ENCODE results near the gene MMP27.
"Not testable (repeated sequence)": the region's sequence is repeated elsewhere in the genome, so short reads cannot be mapped to it uniquely, and the experiment has no call there.

- TF ChIP-seq EP300 (IDR thresholded peaks at IDR 0.05; ENCODE audit: borderline replicate concordance); TAF1 (IDR thresholded peaks at IDR 0.05; ENCODE audit: low read depth); NFIC (IDR thresholded peaks at IDR 0.05): not testable (repeated sequence)
These were observed 41.4 kb upstream of the MMP27 start for GRCh38 chr11:102746746-102747578.

Measured in Ishikawa (cell line).